H9 (cell line): ENCODE results near the gene PMM2. TPM values are rescaled to one million over a fixed set of nuclear protein-coding genes. Genes with fewer than 3 reads are reported as not detected.
A peak's percentile ranks its signal among the peaks of the same experiment; 100 is the strongest.
"Not testable (repeated sequence)": the region's sequence is repeated elsewhere in the genome, so short reads cannot be mapped to it uniquely, and the experiment has no call there.

Experiments
- DNase-seq: peaks from one replicate; pipeline ENCODE4 v3.0.0-alpha.2; 2017
- H2AFZ ChIP-seq: one replicate; pipeline ENCODE4 v1.6.1; 2013; ENCODE audit warnings: mild to moderate bottlenecking, low read length, control low read depth, moderate library complexity
- H2AK5ac ChIP-seq: 2 replicates; pipeline ENCODE4 v1.6.1; 2013; ENCODE audit warnings: low read length, control low read depth, mixed read lengths; ENCODE audit not compliant: insufficient read length
- H2BK120ac ChIP-seq: one replicate; pipeline ENCODE4 v1.6.1; 2013; ENCODE audit warnings: low read depth, mild to moderate bottlenecking, low read length, control low read depth, inconsistent platforms; ENCODE audit not compliant: poor library complexity, severe bottlenecking
- H2BK12ac ChIP-seq: 2 replicates; pipeline ENCODE4 v1.6.1; 2013; ENCODE audit warnings: low read length, control low read depth, mixed read lengths, low read depth; ENCODE audit not compliant: insufficient read length
- H2BK15ac ChIP-seq: 2 replicates; pipeline ENCODE4 v1.6.1; 2013; ENCODE audit warnings: low read depth, low read length, control low read depth
- H2BK20ac ChIP-seq: one replicate; pipeline ENCODE4 v1.6.1; 2013; ENCODE audit warnings: low read depth, mild to moderate bottlenecking, low read length, control low read depth, inconsistent platforms; ENCODE audit not compliant: poor library complexity, severe bottlenecking
- H2BK5ac ChIP-seq: 2 replicates; pipeline ENCODE4 v1.6.1; 2013; ENCODE audit warnings: low read length, control low read depth, mixed read lengths; ENCODE audit not compliant: insufficient read length
- H3K14ac ChIP-seq: 2 replicates; pipeline ENCODE4 v1.6.1; 2013; ENCODE audit warnings: low read length, control low read depth; ENCODE audit not compliant: insufficient read depth
- H3K18ac ChIP-seq: 2 replicates; pipeline ENCODE4 v1.6.1; 2013; ENCODE audit warnings: low read depth, mild to moderate bottlenecking, mixed read lengths, low read length, control low read depth; ENCODE audit not compliant: insufficient read length
- H3K23ac ChIP-seq: 2 replicates; pipeline ENCODE4 v1.6.1; 2013; ENCODE audit warnings: low read length, control low read depth, mixed read lengths, low read depth; ENCODE audit not compliant: insufficient read length
- H3K23me2 ChIP-seq: 2 replicates; pipeline ENCODE4 v1.6.1; 2013; ENCODE audit warnings: low read depth, mild to moderate bottlenecking, mixed read lengths, low read length, control low read depth; ENCODE audit not compliant: insufficient read length, poor library complexity, severe bottlenecking
- H3K27ac ChIP-seq: 2 replicates; pipeline ENCODE4 v1.5.1; 2013; ENCODE audit warnings: low read length, control low read depth, mixed read lengths, low read depth; ENCODE audit not compliant: insufficient read length
- H3K27me3 ChIP-seq: 2 replicates; pipeline ENCODE4 v1.6.1; 2013; ENCODE audit warnings: low read length, control low read depth, inconsistent platforms; ENCODE audit not compliant: insufficient read depth
- H3K4ac ChIP-seq: 2 replicates; pipeline ENCODE4 v1.6.1; 2013; ENCODE audit warnings: low read depth, mild to moderate bottlenecking, control low read depth, inconsistent platforms, low read length, moderate library complexity
- H3K4me1 ChIP-seq: 2 replicates; pipeline ENCODE4 v1.6.1; 2013; ENCODE audit warnings: low read length, control low read depth, inconsistent platforms; ENCODE audit not compliant: insufficient read depth
- H3K4me2 ChIP-seq: 2 replicates; pipeline ENCODE4 v1.6.1; 2013; ENCODE audit warnings: low read length, control low read depth, mixed read lengths; ENCODE audit not compliant: insufficient read length, insufficient read depth
- H3K56ac ChIP-seq: 2 replicates; pipeline ENCODE4 v1.6.1; 2013; ENCODE audit warnings: low read depth, mild to moderate bottlenecking, mixed read lengths, low read length, control low read depth; ENCODE audit not compliant: insufficient read length
- H3K79me1 ChIP-seq: 2 replicates; pipeline ENCODE4 v1.6.1; 2013; ENCODE audit warnings: low read depth, mild to moderate bottlenecking, moderate library complexity, low read length, control low read depth, inconsistent platforms; ENCODE audit not compliant: insufficient read depth, poor library complexity, severe bottlenecking
- H3K79me2 ChIP-seq: 2 replicates; pipeline ENCODE4 v1.6.1; 2013; ENCODE audit warnings: low read length, control low read depth, inconsistent platforms; ENCODE audit not compliant: insufficient read depth
- H3K9ac ChIP-seq: 2 replicates; pipeline ENCODE4 v1.6.1; 2013; ENCODE audit warnings: low read length, control low read depth, mixed read lengths; ENCODE audit not compliant: insufficient read length; ENCODE audit errors: extremely low read depth
- H3K9me3 ChIP-seq: one replicate; pipeline ENCODE4 v1.6.1; 2013; ENCODE audit warnings: low read depth, low read length, inconsistent platforms; ENCODE audit not compliant: control insufficient read depth
- H3T11ph ChIP-seq: one replicate; pipeline ENCODE4 v1.6.1; 2013; ENCODE audit warnings: mild to moderate bottlenecking, low read length, control low read depth, inconsistent platforms
- H4K20me1 ChIP-seq: one replicate; pipeline ENCODE4 v1.6.1; 2013; ENCODE audit not compliant: control insufficient read depth, insufficient read length, insufficient read depth
- H4K5ac ChIP-seq: 2 replicates; pipeline ENCODE4 v1.6.1; 2013; ENCODE audit warnings: low read depth, mild to moderate bottlenecking, mixed read lengths, low read length, control low read depth; ENCODE audit not compliant: insufficient read length
- H4K8ac ChIP-seq: replicated peaks from 2 replicates; pipeline ENCODE4 v1.6.1; 2013; ENCODE audit warnings: low read length, control low read depth, mixed read lengths, low read depth; ENCODE audit not compliant: insufficient read length
- H4K91ac ChIP-seq: 2 replicates; pipeline ENCODE4 v1.6.1; 2013; ENCODE audit warnings: low read depth, mild to moderate bottlenecking, moderate library complexity, mixed read lengths, low read length, control low read depth; ENCODE audit not compliant: insufficient read length
- H3K27ac Mint-ChIP-seq, 3 experiments: 2 replicates in 2 of 3; 3 replicates in 1 of 3; pipeline ENCODE4 v1.8.0; 2020 to 2021; ENCODE audit warnings: mixed read lengths in 3 of 3, mild to moderate bottlenecking in 1 of 3, moderate library complexity in 1 of 3
- H3K27me3 Mint-ChIP-seq: 2 replicates; pipeline ENCODE4 v1.8.0; 2021; ENCODE audit warnings: low read depth, mild to moderate bottlenecking, moderate library complexity, mixed read lengths
- H3K36me3 Mint-ChIP-seq, 3 experiments: 2 replicates in 2 of 3; 3 replicates in 1 of 3; pipeline ENCODE4 v1.8.0; 2020 to 2021; ENCODE audit warnings: low read depth in 3 of 3, mixed read lengths in 3 of 3; ENCODE audit not compliant: insufficient read depth in 1 of 3
- H3K4me1 Mint-ChIP-seq, 2 experiments: 2 replicates each; pipeline ENCODE4 v1.8.0; 2020; ENCODE audit warnings: mixed read lengths in 2 of 2
- H3K4me3 Mint-ChIP-seq, 2 experiments: 2 replicates in 1 of 2; 3 replicates in 1 of 2; pipeline ENCODE4 v1.8.0; 2020 to 2021; ENCODE audit warnings: mild to moderate bottlenecking in 2 of 2, mixed read lengths in 2 of 2, moderate library complexity in 1 of 2
- H3K9me3 Mint-ChIP-seq, 2 experiments: 2 replicates in 1 of 2; 3 replicates in 1 of 2; pipeline ENCODE4 v1.8.0; 2020; ENCODE audit warnings: mild to moderate bottlenecking in 2 of 2, mixed read lengths in 2 of 2, moderate library complexity in 1 of 2
- WGBS: extraction: QIAGEN DNeasy Blood & Tissue Kit; methylation state at CpG from one replicate; pipeline ENCODE4 v1.1.7; 2013; ENCODE audit warnings: missing lambda C conversion rate, low lambda C conversion rate, mixed read lengths; ENCODE audit not compliant: insufficient read length; ENCODE audit errors: extremely low coverage; 5-methylcytosine and 5-hydroxymethylcytosine counted together
- long read RNA-seq: library from polyadenylated mRNA; unstranded; transcript quantifications from one replicate; pipeline ENCODE4 v2.0.0, GENCODE V29; 2020
- total RNA-seq: library from RNA; stranded (reverse); gene quantifications from 2 replicates; pipeline ENCODE4 v1.2.1, GENCODE V29; 2021
- TF ChIP-seq, protein P1 (sequence below): fragments of 200-600 bp; sonication (generic); conservative IDR thresholded peaks from 3 replicates; pipeline ENCODE4 v1.8.0; 2021; ENCODE audit warnings: antibody characterized with exemption, mild to moderate bottlenecking

The PMM2 gene
- 79.3 and 82.7 TPM in 2 replicates for total RNA-seq
- long read RNA-seq, full-length matches to known transcripts, result 483 of 523 reads
- long read RNA-seq, partial matches to known transcripts, result 11 of 523 reads
- long read RNA-seq, other reads (novel, unspliced or antisense), result 29 of 523 reads

- WGBS, result no CpG with 5 or more reads among the region's 61 CpGs
- Histone ChIP-seq H3K4me2 (peak within 1 kb of the TSS; percentile 98), H3K9ac (peak within 1 kb of the TSS; percentile 86), H2BK15ac (no peak within 1 kb of the TSS), H3K14ac (peak within 1 kb of the TSS; percentile 20; the same call in 1 of the 2 replicates), H3K79me2 (peaks cover 18% of the 10 kb centered on the region), H3K23me2 (peaks cover 4% of the 10 kb centered on the region), H2BK120ac (no peak within 1 kb of the TSS), H2AFZ (no peak within 1 kb of the TSS), H3T11ph (no peak within 1 kb of the TSS), H3K27me3 (no peaks in the 10 kb centered on the region), H3K4ac (no peak within 1 kb of the TSS), H4K91ac (no peak within 1 kb of the TSS), H3K18ac (peak within 1 kb of the TSS; percentile 6), H3K56ac (no peak within 1 kb of the TSS), H2BK12ac (no peak within 1 kb of the TSS), H2AK5ac (no peak within 1 kb of the TSS), H3K27ac (no peak within 1 kb of the TSS), H4K8ac (no peak within 1 kb of the TSS), H4K20me1 (no peaks in the 10 kb centered on the region), H4K5ac (no peak within 1 kb of the TSS), H3K23ac (no peak within 1 kb of the TSS), H3K79me1 (no peaks in the 10 kb centered on the region), H3K9me3 (no peaks in the 10 kb centered on the region), H3K4me1 (0 out of 2 replicates have a peak, but pooled peaks cover 2% of the 10 kb centered on the region), H2BK20ac (no peak within 1 kb of the TSS), H2BK5ac (no peak within 1 kb of the TSS)
- peak within 1 kb of the TSS; percentile 41 to 98 (median 96) for H3K27ac Mint-ChIP-seq
- peaks cover 16 to 19% of the 10 kb centered on the region in 2 experiments for H3K4me1 Mint-ChIP-seq
- peaks cover 7 to 32% (median 32%) of the 10 kb centered on the region in 3 experiments; a peak in 6 of 7 replicates for H3K36me3 Mint-ChIP-seq
- no peaks in the 10 kb centered on the region for H3K27me3 Mint-ChIP-seq
- no peaks in the 10 kb centered on the region for H3K9me3 Mint-ChIP-seq
- DNase-seq, result peak; percentile 97
- TF ChIP-seq, protein P1, sequence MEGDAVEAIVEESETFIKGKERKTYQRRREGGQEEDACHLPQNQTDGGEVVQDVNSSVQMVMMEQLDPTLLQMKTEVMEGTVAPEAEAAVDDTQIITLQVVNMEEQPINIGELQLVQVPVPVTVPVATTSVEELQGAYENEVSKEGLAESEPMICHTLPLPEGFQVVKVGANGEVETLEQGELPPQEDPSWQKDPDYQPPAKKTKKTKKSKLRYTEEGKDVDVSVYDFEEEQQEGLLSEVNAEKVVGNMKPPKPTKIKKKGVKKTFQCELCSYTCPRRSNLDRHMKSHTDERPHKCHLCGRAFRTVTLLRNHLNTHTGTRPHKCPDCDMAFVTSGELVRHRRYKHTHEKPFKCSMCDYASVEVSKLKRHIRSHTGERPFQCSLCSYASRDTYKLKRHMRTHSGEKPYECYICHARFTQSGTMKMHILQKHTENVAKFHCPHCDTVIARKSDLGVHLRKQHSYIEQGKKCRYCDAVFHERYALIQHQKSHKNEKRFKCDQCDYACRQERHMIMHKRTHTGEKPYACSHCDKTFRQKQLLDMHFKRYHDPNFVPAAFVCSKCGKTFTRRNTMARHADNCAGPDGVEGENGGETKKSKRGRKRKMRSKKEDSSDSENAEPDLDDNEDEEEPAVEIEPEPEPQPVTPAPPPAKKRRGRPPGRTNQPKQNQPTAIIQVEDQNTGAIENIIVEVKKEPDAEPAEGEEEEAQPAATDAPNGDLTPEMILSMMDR, result no peak
- peak within 1 kb of the TSS; percentile 93 to 95 for H3K4me3 Mint-ChIP-seq
Observed at GRCh38 chr16:8797364-8798173, at the start of gene PMM2, which contains the start of gene TMEM186. Gene PMM2, plus strand, starts transcription at chr16:8797839. Its CDS starts 44 bp downstream, at chr16:8797883. Gene TMEM186, minus strand, starts transcription at chr16:8797639. Its CDS starts 25 bp downstream, at chr16:8797614.

DNA sequence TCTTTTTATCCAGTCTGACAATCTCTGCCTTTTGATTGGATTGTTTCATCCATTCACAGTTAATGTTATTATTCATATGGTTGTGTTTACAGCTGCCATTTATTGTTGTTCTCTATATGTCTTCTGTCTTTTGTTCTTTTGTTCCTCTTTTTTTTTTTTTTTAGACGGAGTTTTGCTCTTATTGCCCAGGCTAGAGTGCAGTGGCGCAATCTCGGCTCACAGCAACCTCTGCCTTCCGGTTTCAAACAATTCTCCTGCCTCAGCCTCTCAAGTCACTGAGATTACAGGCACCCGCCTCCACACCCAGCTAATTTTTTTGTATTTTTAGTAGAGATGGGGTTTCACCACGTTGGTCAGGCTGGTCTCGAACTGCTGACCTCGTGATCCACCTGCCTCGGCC is 48.7 kb upstream of the PMM2 start:
- not testable (repeated sequence) for H2BK15ac ChIP-seq, H4K5ac ChIP-seq, DNase-seq, H3K27me3 Mint-ChIP-seq, H3K79me2 ChIP-seq, H2BK5ac ChIP-seq, H3K9me3 Mint-ChIP-seq, H2BK12ac ChIP-seq, H3K23me2 ChIP-seq, H3K4me1 Mint-ChIP-seq, H3T11ph ChIP-seq, H4K8ac ChIP-seq, H3K4ac ChIP-seq, H3K18ac ChIP-seq, H3K4me3 Mint-ChIP-seq, H3K27ac ChIP-seq, H3K56ac ChIP-seq, H4K91ac ChIP-seq, H3K9me3 ChIP-seq, H3K4me1 ChIP-seq, H3K23ac ChIP-seq, H3K27me3 ChIP-seq, H2BK20ac ChIP-seq, H3K4me2 ChIP-seq, H3K9ac ChIP-seq, H3K14ac ChIP-seq, H2BK120ac ChIP-seq, H2AFZ ChIP-seq, H4K20me1 ChIP-seq, H3K27ac Mint-ChIP-seq, H3K36me3 Mint-ChIP-seq, H2AK5ac ChIP-seq, H3K79me1 ChIP-seq
- no CpG with 5 or more reads among the region's 9 CpGs for WGBS
